ENCODE data around the gene NT5DC3.
"Not testable (repeated sequence)": the region's sequence is repeated elsewhere in the genome, so short reads cannot be mapped to it uniquely, and the experiment has no call there.

NT5DC3 gene

GRCh38 chr12:103841690-103842584 lies 903 bp upstream of the NT5DC3 start:
- H3K4me3 ChIP-seq (ENCODE audit: low read depth in 1 of 2, low read length in 2 of 2), result peak overlapping the region; percentile 45 to 76
- no peaks in the 10 kb centered on the region for H3K36me3 ChIP-seq (ENCODE audit: control insufficient read depth in 1 of 2, insufficient read depth in 2 of 2, low read length in 2 of 2)
- no peaks in the 10 kb centered on the region for H3K27me3 ChIP-seq (ENCODE audit: control insufficient read depth in 1 of 2, insufficient read depth in 2 of 2, low read length in 2 of 2)
- peaks cover 17 to 34% of the 10 kb centered on the region in 2 donors for H3K4me1 ChIP-seq (ENCODE audit: control insufficient read depth in 1 of 2, insufficient read depth in 2 of 2, low read length in 2 of 2)
- H3K27ac ChIP-seq (ENCODE audit: low read depth, low read length), result peak overlapping the region; percentile 39
- no peaks in the 10 kb centered on the region for H3K9me3 ChIP-seq (ENCODE audit: control insufficient read depth in 1 of 2, low read length in 2 of 2)
- H3K9ac ChIP-seq (ENCODE audit: low read depth in 1 of 2, low read length in 2 of 2), result peak overlapping the region; percentile 6 to 25

- no peaks in the 10 kb centered on the region for H3K27me3 ChIP-seq (ENCODE audit: control insufficient read depth in 1 of 2, insufficient read depth in 2 of 2, low read length in 2 of 2)
- no peak overlapping the region for H3K27ac ChIP-seq (ENCODE audit: low read depth, low read length)
- H3K4me1 ChIP-seq (ENCODE audit: control insufficient read depth in 1 of 2, insufficient read depth in 2 of 2, low read length in 2 of 2), result peaks cover 17 to 34% of the 10 kb centered on the region in 2 donors
- no peaks in the 10 kb centered on the region for H3K36me3 ChIP-seq (ENCODE audit: control insufficient read depth in 1 of 2, insufficient read depth in 2 of 2, low read length in 2 of 2)
- peak overlapping the region; percentile 42 to 54 for H3K9ac ChIP-seq (ENCODE audit: low read depth in 1 of 2, low read length in 2 of 2)
- peak overlapping the region; percentile 75 to 76 for H3K4me3 ChIP-seq (ENCODE audit: low read depth in 1 of 2, low read length in 2 of 2)
- H3K9me3 ChIP-seq (ENCODE audit: control insufficient read depth in 1 of 2, low read length in 2 of 2), result no peaks in the 10 kb centered on the region
These were observed 565 bp downstream of the NT5DC3 start for GRCh38 chr12:103840462-103840875.

GRCh38 chr12:103839609-103840461 lies 1.2 kb downstream of the NT5DC3 start:
- Histone ChIP-seq H3K36me3 (ENCODE audit: control insufficient read depth in 1 of 2, insufficient read depth in 2 of 2, low read length in 2 of 2) (no peaks in the 10 kb centered on the region), H3K27ac (ENCODE audit: low read depth, low read length) (no peak overlapping the region), H3K4me3 (ENCODE audit: low read depth in 1 of 2, low read length in 2 of 2) (peak overlapping the region; percentile 75 to 76), H3K4me1 (ENCODE audit: control insufficient read depth in 1 of 2, insufficient read depth in 2 of 2, low read length in 2 of 2) (peaks cover 17 to 34% of the 10 kb centered on the region in 2 donors), H3K9ac (ENCODE audit: low read depth in 1 of 2, low read length in 2 of 2) (no peak overlapping the region), H3K27me3 (ENCODE audit: control insufficient read depth in 1 of 2, insufficient read depth in 2 of 2, low read length in 2 of 2) (no peaks in the 10 kb centered on the region), H3K9me3 (ENCODE audit: control insufficient read depth in 1 of 2, low read length in 2 of 2) (no peaks in the 10 kb centered on the region)

- Histone ChIP-seq H3K9ac (ENCODE audit: low read depth in 1 of 2, low read length in 2 of 2) (no peak overlapping the region), H3K4me3 (ENCODE audit: low read depth in 1 of 2, low read length in 2 of 2) (no peak overlapping the region), H3K27ac (ENCODE audit: low read depth, low read length) (no peak overlapping the region), H3K9me3 (ENCODE audit: control insufficient read depth in 1 of 2, low read length in 2 of 2) (no peaks in the 10 kb centered on the region), H3K4me1 (ENCODE audit: control insufficient read depth in 1 of 2, insufficient read depth in 2 of 2, low read length in 2 of 2) (peaks cover 17 to 31% of the 10 kb centered on the region in 2 donors), H3K27me3 (ENCODE audit: control insufficient read depth in 1 of 2, insufficient read depth in 2 of 2, low read length in 2 of 2) (no peaks in the 10 kb centered on the region), H3K36me3 (ENCODE audit: control insufficient read depth in 1 of 2, insufficient read depth in 2 of 2, low read length in 2 of 2) (no peaks in the 10 kb centered on the region)
These were observed 1.9 kb downstream of the NT5DC3 start for GRCh38 chr12:103839103-103839502.

- Histone ChIP-seq H3K9ac (ENCODE audit: low read depth in 1 of 2, low read length in 2 of 2) (no peak overlapping the region), H3K4me1 (ENCODE audit: control insufficient read depth in 1 of 2, insufficient read depth in 2 of 2, low read length in 2 of 2) (peaks cover 17 to 24% of the 10 kb centered on the region in 2 donors), H3K9me3 (ENCODE audit: control insufficient read depth in 1 of 2, low read length in 2 of 2) (no peaks in the 10 kb centered on the region), H3K27ac (ENCODE audit: low read depth, low read length) (no peak overlapping the region), H3K4me3 (ENCODE audit: low read depth in 1 of 2, low read length in 2 of 2) (no peak overlapping the region), H3K36me3 (ENCODE audit: control insufficient read depth in 1 of 2, insufficient read depth in 2 of 2, low read length in 2 of 2) (no peaks in the 10 kb centered on the region), H3K27me3 (ENCODE audit: control insufficient read depth in 1 of 2, insufficient read depth in 2 of 2, low read length in 2 of 2) (no peaks in the 10 kb centered on the region)
These were observed 2.6 kb downstream of the NT5DC3 start for GRCh38 chr12:103838254-103838914.

- H3K4me1 ChIP-seq (ENCODE audit: control insufficient read depth in 1 of 2, insufficient read depth in 2 of 2, low read length in 2 of 2), result peaks cover 9 to 14% of the 10 kb centered on the region in 2 donors
These were observed 4.7 kb downstream of the NT5DC3 start for GRCh38 chr12:103836345-103836744.

GRCh38 chr12:103835747-103836335 lies 5.2 kb downstream of the NT5DC3 start:
- not testable (repeated sequence) for H3K9ac ChIP-seq (ENCODE audit: low read depth in 1 of 2, low read length in 2 of 2); H3K27ac ChIP-seq (ENCODE audit: low read depth, low read length); H3K9me3 ChIP-seq (ENCODE audit: control insufficient read depth in 1 of 2, low read length in 2 of 2); H3K4me3 ChIP-seq (ENCODE audit: low read depth in 1 of 2, low read length in 2 of 2); H3K36me3 ChIP-seq (ENCODE audit: control insufficient read depth in 1 of 2, insufficient read depth in 2 of 2, low read length in 2 of 2); H3K27me3 ChIP-seq (ENCODE audit: control insufficient read depth in 1 of 2, insufficient read depth in 2 of 2, low read length in 2 of 2)
- peaks cover 9 to 14% of the 10 kb centered on the region in 2 donors for H3K4me1 ChIP-seq (ENCODE audit: control insufficient read depth in 1 of 2, insufficient read depth in 2 of 2, low read length in 2 of 2)

More at GRCh38 chr12:103836345-103836744, 4.7 kb downstream of the NT5DC3 start:
- no peak overlapping the region for H3K4me3 ChIP-seq (ENCODE audit: low read depth in 1 of 2, low read length in 2 of 2)
- no peaks in the 10 kb centered on the region for H3K9me3 ChIP-seq (ENCODE audit: control insufficient read depth in 1 of 2, low read length in 2 of 2)
- no peaks in the 10 kb centered on the region for H3K36me3 ChIP-seq (ENCODE audit: control insufficient read depth in 1 of 2, insufficient read depth in 2 of 2, low read length in 2 of 2)
- H3K27ac ChIP-seq (ENCODE audit: low read depth, low read length), result no peak overlapping the region
- no peaks in the 10 kb centered on the region for H3K27me3 ChIP-seq (ENCODE audit: control insufficient read depth in 1 of 2, insufficient read depth in 2 of 2, low read length in 2 of 2)
- no peak overlapping the region for H3K9ac ChIP-seq (ENCODE audit: low read depth in 1 of 2, low read length in 2 of 2)

GRCh38 chr12:103834942-103835341 lies 6.1 kb downstream of the NT5DC3 start:
- H3K36me3 ChIP-seq (ENCODE audit: control insufficient read depth in 1 of 2, insufficient read depth in 2 of 2, low read length in 2 of 2), result no peaks in the 10 kb centered on the region
- no peaks in the 10 kb centered on the region for H3K27me3 ChIP-seq (ENCODE audit: control insufficient read depth in 1 of 2, insufficient read depth in 2 of 2, low read length in 2 of 2)
- no peaks in the 10 kb centered on the region for H3K9me3 ChIP-seq (ENCODE audit: control insufficient read depth in 1 of 2, low read length in 2 of 2)
- no peak overlapping the region for H3K4me3 ChIP-seq (ENCODE audit: low read depth in 1 of 2, low read length in 2 of 2)
- no peak overlapping the region for H3K27ac ChIP-seq (ENCODE audit: low read depth, low read length)
- no peak overlapping the region for H3K9ac ChIP-seq (ENCODE audit: low read depth in 1 of 2, low read length in 2 of 2)
- peaks cover 5 to 11% of the 10 kb centered on the region in 2 donors for H3K4me1 ChIP-seq (ENCODE audit: control insufficient read depth in 1 of 2, insufficient read depth in 2 of 2, low read length in 2 of 2)

- Histone ChIP-seq H3K4me1 (ENCODE audit: control insufficient read depth in 1 of 2, insufficient read depth in 2 of 2, low read length in 2 of 2) (peaks cover 0 to 5% of the 10 kb centered on the region in 2 donors), H3K36me3 (ENCODE audit: control insufficient read depth in 1 of 2, insufficient read depth in 2 of 2, low read length in 2 of 2) (no peaks in the 10 kb centered on the region), H3K27ac (ENCODE audit: low read depth, low read length) (no peak overlapping the region), H3K27me3 (ENCODE audit: control insufficient read depth in 1 of 2, insufficient read depth in 2 of 2, low read length in 2 of 2) (no peaks in the 10 kb centered on the region), H3K4me3 (ENCODE audit: low read depth in 1 of 2, low read length in 2 of 2) (no peak overlapping the region), H3K9ac (ENCODE audit: low read depth in 1 of 2, low read length in 2 of 2) (no peak overlapping the region), H3K9me3 (ENCODE audit: control insufficient read depth in 1 of 2, low read length in 2 of 2) (no peaks in the 10 kb centered on the region)
These were observed 7.1 kb downstream of the NT5DC3 start for GRCh38 chr12:103833891-103834290.
